Panc1 (cell line): Measurements from ENCODE around the gene RUNX1. TPM values are rescaled to one million over a fixed set of nuclear protein-coding genes. Genes with fewer than 3 reads are reported as not detected.

Experiments
- ATAC-seq: fragments of 200-7000 bp; cut with Tn5 transposase; 2 replicates; pipeline ENCODE4 v1.9.1; 2020; ENCODE audit warnings: mild to moderate bottlenecking, moderate library complexity
- BruUV-seq: library from RNA; stranded (reverse); fragments of 400-500 nt; replicated peaks from 2 replicates; lab custom pipeline; 2021; lab: Mats Ljungman, UMichigan
- CTCF ChIA-PET: fragments of 300-600 bp; sonication (Branson Sonifier 250); formaldehyde crosslinking; loops from one replicate; lab custom pipeline; 2022; ENCODE audit warnings: antibody characterized with exemption; lab: Charles Lee
- POLR2A ChIA-PET: fragments of 300-600 bp; sonication (Branson Sonifier 250); formaldehyde crosslinking; loops from one replicate; lab custom pipeline; 2022; ENCODE audit warnings: antibody characterized with exemption; lab: Charles Lee
- DNase-seq: peaks from one replicate; pipeline ENCODE4 v3.0.0-alpha.2; 2010; ENCODE audit warnings: low read depth, low spot score
- H3K27ac ChIP-seq: 2 replicates; pipeline ENCODE4 v1.5.1; 2011; ENCODE audit warnings: mild to moderate bottlenecking, low read length, inconsistent platforms
- H3K27me3 ChIP-seq: fragments of 200-500 bp; sonication (Bioruptor generic); 2 replicates; pipeline ENCODE4 v1.6.0; 2014; ENCODE audit warnings: low read length, inconsistent platforms; ENCODE audit not compliant: control insufficient read depth, insufficient read depth
- H3K36me3 ChIP-seq: fragments of 200-500 bp; sonication (Bioruptor generic); 2 replicates; pipeline ENCODE4 v1.5.1; 2014; ENCODE audit warnings: inconsistent platforms, mild to moderate bottlenecking, low read length, moderate library complexity; ENCODE audit not compliant: control insufficient read depth, insufficient read depth
- H3K4me1 ChIP-seq: 2 replicates; pipeline ENCODE4 v1.5.1; 2011; ENCODE audit warnings: inconsistent platforms, mild to moderate bottlenecking, low read length, moderate library complexity; ENCODE audit not compliant: control insufficient read depth, insufficient read depth
- H3K4me3 ChIP-seq, 2 experiments: 2 replicates each; pipeline ENCODE4 v1.5.1; 2011 to 2012; ENCODE audit warnings: low read depth in 2 of 2, low read length in 2 of 2, mild to moderate bottlenecking in 2 of 2, inconsistent platforms in 1 of 2, moderate library complexity in 1 of 2
- H3K9me3 ChIP-seq: fragments of 200-500 bp; sonication (Bioruptor generic); 2 replicates; pipeline ENCODE4 v1.5.1; 2014; ENCODE audit warnings: low read depth, mild to moderate bottlenecking, inconsistent platforms, low read length, moderate library complexity; ENCODE audit not compliant: control insufficient read depth, insufficient read depth
- CTCF ChIP-seq: fragments of 450-650 bp; IDR thresholded peaks from 2 replicates; pipeline ENCODE4 v1.5.1; 2017; ENCODE audit warnings: mild to moderate bottlenecking
- POLR2AphosphoS5 ChIP-seq: IDR thresholded peaks from 2 replicates; pipeline ENCODE4 v1.6.1; 2012; ENCODE audit warnings: mild to moderate bottlenecking, low read depth, low read length, moderate library complexity
- REST ChIP-seq, 2 experiments: IDR thresholded peaks; 2 replicates each; pipeline ENCODE4 v1.6.1; 2011 to 2012; ENCODE audit warnings: low read depth in 2 of 2, control low read depth in 1 of 2, low read length in 1 of 2, mild to moderate bottlenecking in 1 of 2, moderate library complexity in 1 of 2; ENCODE audit not compliant: insufficient read depth in 1 of 2
- SIN3A ChIP-seq: IDR thresholded peaks from 2 replicates; pipeline ENCODE4 v1.6.1; 2012; ENCODE audit warnings: low read depth, mild to moderate bottlenecking, low read length, moderate library complexity, borderline replicate concordance; ENCODE audit not compliant: insufficient read depth
- TCF7L2 ChIP-seq: IDR thresholded peaks from 2 replicates; pipeline ENCODE4 v1.6.1; 2011; ENCODE audit warnings: mild to moderate bottlenecking, low read depth, low read length, inconsistent platforms
- in situ Hi-C: cut with HindIII; loops from 2 replicates; pipeline ENCODE4 v1.10.0; 2016; ENCODE audit warnings: low sequenced_read_pairs, low pct_unique_long_range_greater_than_20kb
- intact Hi-C: fragments of 100-400 bp; cut with micrococcal nuclease; formaldehyde crosslinking; loops from one replicate; pipeline ENCODE4 v1.10.0; 2022; ENCODE audit not compliant: unreplicated experiment
- total RNA-seq: library from RNA; stranded (reverse); gene quantifications from one replicate; pipeline ENCODE4 v1.2.1, GENCODE V29; 2021; ENCODE audit not compliant: unreplicated experiment

The RUNX1 gene
- total RNA-seq, 1 experiment from 2014 or later = 22.4 TPM

- H3K9me3 ChIP-seq = no peaks in the 10 kb centered on the region
- H3K27ac ChIP-seq = no peak overlapping the region
- no peak for DNase-seq
- no peaks in the 10 kb centered on the region for H3K4me1 ChIP-seq
- no peak for ATAC-seq
- no peaks in the 10 kb centered on the region for H3K36me3 ChIP-seq
- TF ChIP-seq SIN3A = no peak
- intact Hi-C loops = no loop called here
- BruUV-seq = no TSS peak
- POLR2A ChIA-PET = interaction anchor here (0.6 kb wide), 1 partner anchor 350 kb away, joined by 10 read pairs; no protein-coding TSS in a partner anchor
- in situ Hi-C loops = no loop called here
- H3K4me3 ChIP-seq = no peak overlapping the region
- CTCF ChIA-PET = no interaction called here
- H3K27me3 ChIP-seq = no peaks in the 10 kb centered on the region
Measured at GRCh38 chr21:35066824-35067223, 17.7 kb upstream of the RUNX1 start.

GRCh38 chr21:35063428-35064172 lies 14.5 kb upstream of the RUNX1 start:
- DNase-seq = no peak
- ChIA-PET POLR2A (no interaction called here), CTCF (no interaction called here)
- no peak overlapping the region for H3K27ac ChIP-seq
- H3K4me3 ChIP-seq = no peak overlapping the region
- no peak for ATAC-seq
- intact Hi-C loops = no loop called here
- no peaks in the 10 kb centered on the region for H3K9me3 ChIP-seq
- TF ChIP-seq CTCF = no peak
- no peak for TF ChIP-seq TCF7L2
- TF ChIP-seq REST (IDR thresholded peaks at IDR 0.05; ENCODE audit: insufficient read depth in 1 of 2, low read depth in 2 of 2, low read length in 1 of 2) = no peak
- TF ChIP-seq SIN3A = no peak
- TF ChIP-seq POLR2AphosphoS5 = no peak
- no peaks in the 10 kb centered on the region for H3K36me3 ChIP-seq
- no TSS peak for BruUV-seq
- in situ Hi-C loops = no loop called here
- no peaks in the 10 kb centered on the region for H3K27me3 ChIP-seq
- no peaks in the 10 kb centered on the region for H3K4me1 ChIP-seq

- no peak for TF ChIP-seq POLR2AphosphoS5
- no peak for TF ChIP-seq REST (IDR thresholded peaks at IDR 0.05; ENCODE audit: insufficient read depth in 1 of 2, low read depth in 2 of 2, low read length in 1 of 2)
- no peak for TF ChIP-seq CTCF
- no peak for TF ChIP-seq SIN3A
- TF ChIP-seq TCF7L2 = no peak
Measured at GRCh38 chr21:35062016-35062415, 12.9 kb upstream of the RUNX1 start.

More at GRCh38 chr21:35062016-35062415, 12.9 kb upstream of the RUNX1 start:
- ATAC-seq (no peak), DNase-seq (no peak)
- no peak overlapping the region for H3K27ac ChIP-seq
- H3K27me3 ChIP-seq = no peaks in the 10 kb centered on the region
- BruUV-seq = no TSS peak
- intact Hi-C loops = no loop called here
- H3K9me3 ChIP-seq = no peaks in the 10 kb centered on the region
- no peak overlapping the region for H3K4me3 ChIP-seq
- ChIA-PET CTCF (no interaction called here), POLR2A (no interaction called here)
- in situ Hi-C loops = no loop called here
- H3K36me3 ChIP-seq = no peaks in the 10 kb centered on the region
- no peaks in the 10 kb centered on the region for H3K4me1 ChIP-seq
